Uterus (tissue), 2 donors: Measurements from ENCODE around the gene SLC9A5.

Source experiments
- POLR2A ChIP-seq, 2 donors: fragments of 450-650 bp; IDR thresholded peaks; one replicate each; pipeline ENCODE4 v1.6.1; 2016; ENCODE audit warnings: antibody characterized with exemption in 2 of 2, mild to moderate bottlenecking in 1 of 2, moderate library complexity in 1 of 2
- TF ChIP-seq, protein P1 (sequence below), 4 experiments: fragments of 200-600 bp in 2 of 4; fragments of 450-650 bp in 2 of 4; sonication (generic) in 2 of 4; IDR thresholded peaks; one replicate each; pipeline ENCODE4 v1.5.1; 2016 to 2019; ENCODE audit warnings: antibody characterized with exemption in 4 of 4, mild to moderate bottlenecking in 2 of 4, moderate library complexity in 1 of 4

DNA sequence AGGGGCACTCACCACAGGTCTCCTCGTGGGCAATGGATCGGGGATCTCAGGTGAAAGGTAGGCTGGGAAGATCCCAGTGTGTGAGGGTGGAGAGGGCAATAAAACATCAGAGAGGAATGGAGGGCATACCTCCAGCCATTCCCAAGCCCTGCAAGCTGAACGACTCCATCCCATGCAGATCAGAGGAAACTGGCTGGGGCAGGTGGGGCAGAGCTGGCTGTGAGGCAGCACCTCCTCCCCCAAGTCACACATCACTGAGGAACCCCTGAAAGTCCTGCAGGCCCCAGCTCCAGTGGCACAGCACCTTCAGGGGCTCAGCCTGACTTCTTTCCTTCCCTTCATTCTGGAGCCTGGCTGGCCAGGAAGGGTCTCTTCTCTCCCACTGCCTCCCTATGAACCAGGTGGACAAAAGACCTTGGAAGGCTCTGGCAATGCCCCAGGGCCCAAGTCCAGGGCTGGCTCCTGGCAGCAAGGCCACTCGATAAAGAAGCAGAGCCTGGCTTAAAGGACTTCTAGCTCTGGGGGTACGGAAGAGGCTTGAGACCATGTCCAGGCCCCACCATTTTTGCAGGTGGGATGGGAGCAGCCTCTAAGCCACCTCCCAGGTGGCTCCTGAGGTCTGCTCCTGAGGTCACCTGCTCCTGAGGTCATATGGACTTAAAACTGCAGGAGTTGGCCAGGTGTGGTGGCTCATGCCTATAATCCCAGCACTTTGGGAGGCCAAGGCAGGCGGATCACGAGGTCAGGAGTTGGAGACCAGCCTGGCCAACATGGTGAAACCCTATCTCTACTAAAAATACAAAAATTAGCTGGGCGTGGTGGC, 35.4 kb upstream of the SLC9A5 start:
- TF ChIP-seq, protein P1, sequence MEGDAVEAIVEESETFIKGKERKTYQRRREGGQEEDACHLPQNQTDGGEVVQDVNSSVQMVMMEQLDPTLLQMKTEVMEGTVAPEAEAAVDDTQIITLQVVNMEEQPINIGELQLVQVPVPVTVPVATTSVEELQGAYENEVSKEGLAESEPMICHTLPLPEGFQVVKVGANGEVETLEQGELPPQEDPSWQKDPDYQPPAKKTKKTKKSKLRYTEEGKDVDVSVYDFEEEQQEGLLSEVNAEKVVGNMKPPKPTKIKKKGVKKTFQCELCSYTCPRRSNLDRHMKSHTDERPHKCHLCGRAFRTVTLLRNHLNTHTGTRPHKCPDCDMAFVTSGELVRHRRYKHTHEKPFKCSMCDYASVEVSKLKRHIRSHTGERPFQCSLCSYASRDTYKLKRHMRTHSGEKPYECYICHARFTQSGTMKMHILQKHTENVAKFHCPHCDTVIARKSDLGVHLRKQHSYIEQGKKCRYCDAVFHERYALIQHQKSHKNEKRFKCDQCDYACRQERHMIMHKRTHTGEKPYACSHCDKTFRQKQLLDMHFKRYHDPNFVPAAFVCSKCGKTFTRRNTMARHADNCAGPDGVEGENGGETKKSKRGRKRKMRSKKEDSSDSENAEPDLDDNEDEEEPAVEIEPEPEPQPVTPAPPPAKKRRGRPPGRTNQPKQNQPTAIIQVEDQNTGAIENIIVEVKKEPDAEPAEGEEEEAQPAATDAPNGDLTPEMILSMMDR (IDR thresholded peaks at IDR 0.05) = no peak
- no peak for TF ChIP-seq POLR2A (IDR thresholded peaks at IDR 0.05)
